ENCODE results near the gene CNPY2.
"Not testable (repeated sequence)": the region's sequence is repeated elsewhere in the genome, so short reads cannot be mapped to it uniquely, and the experiment has no call there.

GRCh38 chr12:56266068-56266692 lies 49.6 kb downstream of the CNPY2 start:
- TF ChIP-seq, protein P1, sequence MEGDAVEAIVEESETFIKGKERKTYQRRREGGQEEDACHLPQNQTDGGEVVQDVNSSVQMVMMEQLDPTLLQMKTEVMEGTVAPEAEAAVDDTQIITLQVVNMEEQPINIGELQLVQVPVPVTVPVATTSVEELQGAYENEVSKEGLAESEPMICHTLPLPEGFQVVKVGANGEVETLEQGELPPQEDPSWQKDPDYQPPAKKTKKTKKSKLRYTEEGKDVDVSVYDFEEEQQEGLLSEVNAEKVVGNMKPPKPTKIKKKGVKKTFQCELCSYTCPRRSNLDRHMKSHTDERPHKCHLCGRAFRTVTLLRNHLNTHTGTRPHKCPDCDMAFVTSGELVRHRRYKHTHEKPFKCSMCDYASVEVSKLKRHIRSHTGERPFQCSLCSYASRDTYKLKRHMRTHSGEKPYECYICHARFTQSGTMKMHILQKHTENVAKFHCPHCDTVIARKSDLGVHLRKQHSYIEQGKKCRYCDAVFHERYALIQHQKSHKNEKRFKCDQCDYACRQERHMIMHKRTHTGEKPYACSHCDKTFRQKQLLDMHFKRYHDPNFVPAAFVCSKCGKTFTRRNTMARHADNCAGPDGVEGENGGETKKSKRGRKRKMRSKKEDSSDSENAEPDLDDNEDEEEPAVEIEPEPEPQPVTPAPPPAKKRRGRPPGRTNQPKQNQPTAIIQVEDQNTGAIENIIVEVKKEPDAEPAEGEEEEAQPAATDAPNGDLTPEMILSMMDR (IDR thresholded peaks at IDR 0.05; ENCODE audit: extremely low read depth in 1 of 2, insufficient read depth in 1 of 2, low read depth in 1 of 2, low read length in 2 of 2), result not testable (repeated sequence)
- not testable (repeated sequence) for TF ChIP-seq JUN (IDR thresholded peaks at IDR 0.05; ENCODE audit: borderline replicate concordance, insufficient read depth, insufficient read length, low read depth); POLR2A (IDR thresholded peaks at IDR 0.05; ENCODE audit: low read depth, low read length)
